Activated CD4-positive, CD25-positive, alpha-beta regulatory T cell treated with anti-CD3 and anti-CD28 coated beads, Interleukin-2, amount 50 U/mL, for 16 hours (primary cell): ENCODE results near the gene PRKCA.
"Not testable (repeated sequence)": the region's sequence is repeated elsewhere in the genome, so short reads cannot be mapped to it uniquely, and the experiment has no call there.

Experiments used
- DNase-seq: peaks from one replicate; pipeline ENCODE4 v3.0.0-alpha.2; 2020; ENCODE audit warnings: low read depth, low spot score

PRKCA gene

DNA sequence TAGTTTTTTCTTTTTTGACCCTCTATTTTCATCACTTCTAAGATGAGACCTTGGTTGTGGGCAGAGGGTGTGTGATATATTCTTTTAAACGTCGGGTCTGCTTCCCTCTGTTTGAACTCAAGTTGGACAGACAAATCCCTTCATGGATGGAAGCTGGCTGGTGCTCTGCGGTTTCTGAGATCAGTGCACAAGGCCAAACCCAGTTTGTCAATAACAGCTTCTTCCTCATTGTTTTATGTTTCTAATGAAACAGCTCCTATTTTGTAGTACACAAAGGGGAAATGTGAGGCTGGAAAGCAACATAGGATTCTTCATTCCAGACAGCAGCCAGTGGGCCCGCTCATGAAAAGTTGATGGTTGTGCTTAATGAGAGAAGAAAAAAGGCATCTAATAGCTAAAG is 159.6 kb downstream of the PRKCA start:
- no peak for DNase-seq

DNA sequence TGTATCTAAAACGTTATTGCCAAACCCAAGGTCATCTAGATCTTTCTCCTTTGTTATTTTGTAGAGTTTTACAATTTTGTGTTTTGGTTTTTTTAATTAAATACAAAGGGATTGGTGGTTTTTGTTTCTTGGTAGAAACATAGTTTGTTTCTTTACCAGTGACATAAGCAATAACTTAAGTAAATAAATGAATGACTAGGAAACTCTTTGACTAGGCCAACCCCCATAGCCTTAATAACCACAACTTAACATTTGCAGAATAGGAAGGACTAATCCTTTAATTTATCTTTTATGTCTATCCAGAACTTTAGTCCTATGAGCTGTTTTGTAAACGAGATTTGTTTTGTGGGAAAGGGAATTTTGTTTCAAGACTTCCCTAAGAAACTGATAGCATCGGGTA is 162.5 kb downstream of the PRKCA start:
- no peak for DNase-seq

GRCh38 chr17:66465701-66466100 is 163.3 kb downstream of the PRKCA start:
- no peak for DNase-seq

GRCh38 chr17:66466106-66466820 is 163.8 kb downstream of the PRKCA start:
- no peak for DNase-seq

GRCh38 chr17:66466840-66467367 is 164.5 kb downstream of the PRKCA start:
- DNase-seq, result no peak

DNA sequence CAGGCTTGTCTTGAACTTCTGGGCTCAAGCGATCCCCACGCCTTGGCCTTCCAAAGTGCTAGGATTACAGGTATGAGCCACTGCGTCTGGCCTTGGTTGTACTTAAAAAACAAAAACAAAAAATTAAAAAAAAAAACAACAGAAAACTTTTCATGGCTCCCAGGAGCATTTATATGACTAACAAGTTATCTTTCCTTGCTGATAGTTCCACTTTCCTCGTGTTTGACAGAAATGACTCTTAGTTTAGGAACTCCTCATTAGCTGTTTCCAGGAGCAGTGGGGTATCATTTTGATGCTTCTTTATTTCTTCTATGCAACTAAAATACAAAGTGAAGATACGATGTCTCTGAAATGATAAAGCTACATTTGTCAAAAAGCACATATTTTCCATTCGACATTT is 165.4 kb downstream of the PRKCA start:
- DNase-seq, result no peak

DNA sequence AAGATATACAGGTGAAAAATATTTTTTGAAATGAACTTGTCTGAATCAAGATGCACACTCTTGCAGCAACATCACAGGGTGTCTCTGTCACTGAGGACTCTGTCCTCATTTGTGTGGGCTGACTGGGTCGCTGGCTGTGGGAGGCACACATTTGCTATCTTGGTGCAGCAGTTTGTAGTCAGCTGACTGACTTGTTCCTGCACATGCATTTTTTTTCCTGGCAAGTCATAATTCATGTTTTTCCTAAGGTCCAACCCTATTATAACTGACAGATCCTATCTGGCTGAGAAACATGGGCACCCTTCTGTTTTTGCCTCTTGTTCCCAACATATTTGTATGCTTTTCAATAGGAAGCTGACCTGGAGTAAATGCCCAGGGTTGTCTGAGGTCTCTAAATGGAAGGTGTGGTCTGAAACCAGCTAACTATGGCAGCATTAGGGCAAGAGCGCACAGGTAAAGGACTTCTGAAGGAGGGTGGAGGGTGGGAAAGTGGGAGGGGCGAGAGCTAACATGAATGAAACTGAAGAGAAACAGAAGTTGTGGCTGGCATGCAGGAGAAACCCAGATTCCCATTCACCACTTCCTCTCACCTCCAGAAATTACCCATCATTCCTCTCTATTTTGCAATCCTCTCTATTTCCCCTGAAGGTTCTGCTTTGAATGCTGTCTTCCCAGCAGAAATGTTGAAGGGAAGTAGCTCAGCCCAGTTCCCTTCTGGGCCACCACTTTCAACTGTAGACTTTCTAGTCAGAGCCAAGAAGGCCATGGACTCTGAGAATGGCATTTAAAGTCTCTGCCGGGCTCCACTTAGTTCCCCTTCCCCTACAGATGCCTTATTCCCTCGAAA is 166.1 kb downstream of the PRKCA start:
- no peak for DNase-seq

DNA sequence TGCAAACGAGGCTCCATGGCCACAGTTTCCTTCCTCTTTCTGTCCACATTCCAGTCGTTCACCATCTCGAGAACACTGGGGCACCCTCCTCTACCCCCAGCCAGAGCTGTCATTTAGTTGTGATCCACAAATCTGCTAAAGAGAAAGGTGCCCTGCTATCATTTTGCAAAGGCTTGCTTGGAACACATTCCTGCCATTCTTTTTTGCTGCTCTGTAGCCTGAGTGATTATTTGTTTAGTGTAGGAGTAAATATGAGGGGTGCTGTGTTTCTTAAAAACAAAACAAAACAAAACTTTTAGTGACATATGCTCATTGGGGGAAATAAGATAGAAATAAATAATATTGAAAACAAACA is 166.7 kb downstream of the PRKCA start:
- DNase-seq, result no peak

- DNase-seq, result no peak
These were observed 167.0 kb downstream of the PRKCA start for GRCh38 chr17:66469461-66469860.

- DNase-seq, result no peak
These were observed 167.5 kb downstream of the PRKCA start for GRCh38 chr17:66469890-66470289.

DNA sequence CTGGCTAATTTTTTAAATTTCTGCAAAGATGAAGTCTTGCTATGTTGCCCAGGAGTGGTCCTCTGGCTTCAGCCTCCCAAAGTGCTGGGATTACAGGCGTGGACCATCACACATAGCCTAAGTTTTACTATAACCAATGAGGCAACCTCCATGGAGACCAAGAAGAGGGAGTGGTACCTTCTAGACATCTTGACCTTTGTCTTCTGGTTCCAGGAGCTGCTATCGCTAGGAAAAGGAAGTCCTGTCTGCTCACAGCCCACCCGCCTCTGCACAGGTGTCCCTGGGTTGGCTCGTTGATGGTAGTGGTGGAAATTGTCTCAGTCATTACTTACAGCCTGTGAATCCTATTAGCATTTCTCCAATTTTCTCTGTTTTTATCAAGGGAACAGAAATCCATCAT is 169.7 kb downstream of the PRKCA start:
- no peak for DNase-seq

DNA sequence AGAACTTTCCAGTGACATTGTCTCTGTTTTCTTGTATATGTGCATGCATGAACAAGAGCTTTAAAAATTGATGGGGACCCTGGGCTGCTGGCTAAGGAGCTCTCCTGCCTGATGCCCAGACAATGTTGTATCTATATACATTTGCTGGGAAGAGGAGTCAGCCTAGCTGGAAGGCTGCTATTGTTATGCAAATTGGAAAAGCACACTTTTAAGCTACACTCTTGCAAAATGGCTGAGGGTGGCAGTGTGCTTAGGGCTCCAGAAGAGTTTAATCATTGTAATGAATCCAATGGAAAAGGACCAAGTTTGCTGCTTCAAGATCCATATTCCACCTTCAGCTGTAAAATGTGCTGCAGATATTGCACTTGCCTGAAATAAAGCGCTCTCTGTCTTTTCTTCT is 171.8 kb downstream of the PRKCA start:
- DNase-seq, result no peak

DNA sequence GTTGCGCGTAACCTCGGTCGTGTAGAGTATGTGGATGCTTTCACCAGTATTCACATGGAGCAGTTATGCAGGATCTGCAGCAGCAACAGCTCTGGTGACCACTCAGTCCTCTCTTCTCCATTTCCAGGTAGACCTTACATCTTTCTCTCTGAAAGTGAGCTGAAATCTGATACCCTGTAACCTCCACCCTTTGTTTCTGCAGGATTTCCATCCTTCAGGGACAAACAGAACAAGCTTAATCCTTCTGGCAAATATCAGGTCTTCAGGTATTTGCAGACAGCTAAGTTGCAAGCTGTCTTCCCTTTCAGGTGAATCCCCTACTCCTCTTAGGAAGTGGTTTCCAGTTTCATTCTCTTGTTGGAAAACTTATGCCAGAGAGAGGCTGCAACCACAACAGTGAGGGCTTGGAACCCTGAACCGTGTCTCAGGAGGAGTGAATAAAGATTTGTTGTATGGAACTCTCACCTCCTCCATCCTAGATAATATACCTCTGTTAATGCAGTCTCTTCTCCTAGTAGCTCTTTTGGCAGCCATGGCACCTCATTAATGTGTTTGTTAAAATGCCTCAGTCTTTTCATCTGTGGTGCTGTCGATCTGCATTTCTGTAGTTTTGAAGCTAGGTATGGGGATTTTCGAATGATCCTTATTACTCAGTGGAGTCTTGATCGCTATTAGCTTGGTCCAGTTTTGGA is 172.5 kb downstream of the PRKCA start:
- DNase-seq, result no peak

DNA sequence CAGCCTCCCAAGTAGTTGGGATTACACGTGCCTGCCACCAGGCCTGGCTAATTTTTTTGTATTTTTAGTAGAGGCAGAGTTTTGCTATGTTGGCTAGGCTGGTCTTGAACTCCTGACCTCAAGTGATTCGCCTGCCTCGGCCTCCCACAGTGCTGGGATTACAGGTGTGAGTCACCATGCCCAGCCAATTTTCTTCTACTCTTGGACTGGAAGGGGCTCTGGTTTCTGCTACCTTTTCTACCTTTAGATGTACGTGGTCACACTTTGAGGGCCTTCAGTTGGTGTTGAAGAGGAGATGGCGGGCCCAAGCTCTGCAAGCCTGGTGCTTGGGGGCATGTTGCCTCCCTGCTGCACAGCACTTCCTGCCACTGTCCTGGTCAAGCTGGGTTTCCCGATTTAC is 173.6 kb downstream of the PRKCA start:
- no peak for DNase-seq

DNA sequence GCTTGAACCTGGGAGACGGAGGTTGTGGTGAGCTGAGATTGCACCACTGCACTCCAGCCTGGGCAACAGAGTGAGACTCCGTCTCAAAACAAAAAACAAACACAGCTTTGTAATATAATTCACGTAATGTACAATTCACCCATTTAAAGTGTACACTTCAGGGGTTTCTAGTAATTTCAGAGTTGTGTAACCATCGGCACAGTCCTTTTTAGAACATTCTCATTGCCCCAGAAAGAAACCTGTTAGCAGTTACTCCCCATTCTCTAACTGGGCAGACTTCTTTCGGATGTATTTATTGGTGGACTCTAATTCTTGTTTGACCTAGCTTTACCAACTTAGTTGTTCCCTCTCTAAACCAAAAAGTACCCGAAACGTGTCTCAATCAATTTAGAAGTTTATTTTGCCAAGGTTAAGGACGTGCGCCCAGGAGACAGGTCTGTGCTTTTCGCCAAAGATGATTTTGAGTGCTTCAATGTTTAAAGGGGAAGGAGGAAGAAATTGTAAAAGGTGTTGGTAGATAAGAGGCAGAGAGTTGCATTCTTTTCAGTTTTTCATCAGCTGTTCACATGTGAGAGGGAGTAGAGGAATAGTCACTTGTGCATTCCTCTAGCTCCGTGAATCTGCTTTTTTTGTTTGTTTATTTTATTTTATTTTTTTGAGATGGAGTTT is 175.3 kb downstream of the PRKCA start:
- no peak for DNase-seq

- DNase-seq, result not testable (repeated sequence)
These were observed 176.9 kb downstream of the PRKCA start for GRCh38 chr17:66479230-66479889.

GRCh38 chr17:66480243-66480642 is 177.8 kb downstream of the PRKCA start:
- DNase-seq, result no peak

GRCh38 chr17:66480802-66481201 is 178.4 kb downstream of the PRKCA start:
- no peak for DNase-seq

GRCh38 chr17:66481271-66481670 is 178.9 kb downstream of the PRKCA start:
- DNase-seq, result no peak

GRCh38 chr17:66483906-66484305 is 181.5 kb downstream of the PRKCA start:
- DNase-seq, result no peak

DNA sequence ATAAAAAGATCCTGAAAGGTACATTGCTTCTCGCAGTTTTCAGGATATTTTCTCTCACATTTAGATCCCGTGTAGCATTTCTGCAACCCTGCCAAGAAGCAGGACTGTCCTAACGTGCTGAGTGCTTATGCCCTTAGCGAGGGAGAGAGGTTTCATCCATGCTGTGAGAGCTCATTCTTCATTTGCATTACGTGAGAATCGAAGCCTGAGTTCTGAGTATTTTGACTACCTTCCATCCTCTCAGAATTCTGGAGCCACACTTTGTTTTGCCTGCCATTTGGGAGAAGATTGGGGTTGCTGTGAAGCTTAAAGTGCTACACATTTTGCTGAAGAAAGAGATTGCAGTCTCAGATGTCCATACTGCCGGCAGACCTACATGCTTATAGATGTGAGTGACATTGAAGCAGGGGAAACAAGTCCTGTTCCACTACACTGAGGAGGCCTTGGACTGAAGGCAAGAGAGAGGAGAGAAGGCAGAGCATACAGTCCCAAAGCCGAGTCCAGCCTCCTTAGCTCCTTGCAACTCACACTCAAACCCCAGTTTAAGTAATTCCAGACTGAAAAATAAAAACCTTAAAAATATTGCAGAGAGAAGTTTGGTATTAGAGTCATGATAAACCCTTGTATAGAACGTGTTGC is 183.0 kb downstream of the PRKCA start:
- no peak for DNase-seq
